ENCODE measurements around the gene ARRDC1. TPM values are rescaled to one million over a fixed set of nuclear protein-coding genes. Genes with fewer than 3 reads are reported as not detected.

Gene ARRDC1
- total RNA-seq, 1 donor from 2014 or later = 110 TPM

DNA sequence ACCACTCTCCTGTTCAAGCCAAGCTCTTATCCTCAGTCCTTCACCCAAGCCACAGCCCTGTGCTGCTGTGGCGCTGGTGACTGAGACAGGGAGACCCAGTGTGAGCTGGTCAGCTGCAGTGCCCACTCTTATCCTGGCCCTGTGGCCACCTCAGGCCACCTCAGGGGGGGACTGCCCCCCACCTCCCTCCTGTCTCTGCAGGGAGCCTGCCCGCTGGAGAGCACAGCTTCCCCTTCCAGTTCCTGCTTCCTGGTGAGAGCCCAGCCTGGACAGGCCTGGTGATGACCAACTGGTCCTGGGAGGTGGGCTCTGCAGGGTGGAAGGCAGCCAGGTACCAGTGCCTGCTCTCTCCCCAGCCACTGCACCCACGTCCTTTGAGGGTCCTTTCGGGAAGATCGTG is 7.8 kb downstream of the ARRDC1 start:
- Histone ChIP-seq H3K27me3 (ENCODE audit: control insufficient read depth, insufficient read depth, low read length) (no peaks in the 10 kb centered on the region), H3K4me3 (ENCODE audit: low read depth, low read length) (no peak overlapping the region), H3K36me3 (ENCODE audit: control insufficient read depth, insufficient read depth, low read length) (peaks cover 3% of the 10 kb centered on the region)
- DNase-seq (ENCODE audit: low read depth) = no peak
- TF ChIP-seq, protein P1, sequence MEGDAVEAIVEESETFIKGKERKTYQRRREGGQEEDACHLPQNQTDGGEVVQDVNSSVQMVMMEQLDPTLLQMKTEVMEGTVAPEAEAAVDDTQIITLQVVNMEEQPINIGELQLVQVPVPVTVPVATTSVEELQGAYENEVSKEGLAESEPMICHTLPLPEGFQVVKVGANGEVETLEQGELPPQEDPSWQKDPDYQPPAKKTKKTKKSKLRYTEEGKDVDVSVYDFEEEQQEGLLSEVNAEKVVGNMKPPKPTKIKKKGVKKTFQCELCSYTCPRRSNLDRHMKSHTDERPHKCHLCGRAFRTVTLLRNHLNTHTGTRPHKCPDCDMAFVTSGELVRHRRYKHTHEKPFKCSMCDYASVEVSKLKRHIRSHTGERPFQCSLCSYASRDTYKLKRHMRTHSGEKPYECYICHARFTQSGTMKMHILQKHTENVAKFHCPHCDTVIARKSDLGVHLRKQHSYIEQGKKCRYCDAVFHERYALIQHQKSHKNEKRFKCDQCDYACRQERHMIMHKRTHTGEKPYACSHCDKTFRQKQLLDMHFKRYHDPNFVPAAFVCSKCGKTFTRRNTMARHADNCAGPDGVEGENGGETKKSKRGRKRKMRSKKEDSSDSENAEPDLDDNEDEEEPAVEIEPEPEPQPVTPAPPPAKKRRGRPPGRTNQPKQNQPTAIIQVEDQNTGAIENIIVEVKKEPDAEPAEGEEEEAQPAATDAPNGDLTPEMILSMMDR (IDR thresholded peaks at IDR 0.05; ENCODE audit: insufficient read depth, low read length, poor library complexity, severe bottlenecking) = no peak

DNA sequence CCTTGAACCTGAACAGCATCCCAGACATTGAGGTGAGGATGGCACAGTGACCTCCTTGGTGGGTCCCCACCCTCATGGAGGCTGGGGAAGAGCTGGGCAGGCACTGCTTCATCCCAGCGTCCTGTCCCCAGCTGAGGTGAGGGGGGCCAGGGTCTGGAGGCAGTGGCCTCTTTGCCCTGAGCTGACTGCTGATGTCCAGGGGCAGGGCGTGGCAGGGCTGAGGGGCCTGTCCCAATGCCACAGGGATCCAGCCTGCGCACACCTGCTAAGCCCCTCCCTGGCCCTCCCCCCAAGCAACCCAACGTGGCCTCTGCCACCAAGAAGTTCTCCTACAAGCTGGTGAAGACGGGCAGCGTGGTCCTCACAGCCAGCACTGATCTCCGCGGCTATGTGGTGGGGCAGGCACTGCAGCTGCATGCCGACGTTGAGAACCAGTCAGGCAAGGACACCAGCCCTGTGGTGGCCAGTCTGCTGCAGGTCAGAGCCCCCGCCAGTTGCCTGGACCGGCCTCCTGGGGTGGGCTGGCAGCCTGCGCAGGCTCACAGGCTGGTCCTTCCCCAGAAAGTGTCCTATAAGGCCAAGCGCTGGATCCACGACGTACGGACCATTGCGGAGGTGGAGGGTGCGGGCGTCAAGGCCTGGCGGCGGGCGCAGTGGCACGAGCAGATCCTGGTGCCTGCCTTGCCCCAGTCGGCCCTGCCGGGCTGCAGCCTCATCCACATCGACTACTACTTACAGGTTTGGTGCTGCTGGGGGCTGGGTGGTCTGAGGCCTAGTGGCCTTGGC is 8.4 kb downstream of the ARRDC1 start:
- DNase-seq (ENCODE audit: low read depth) = no peak
- Histone ChIP-seq H3K27me3 (ENCODE audit: control insufficient read depth, insufficient read depth, low read length) (no peaks in the 10 kb centered on the region), H3K4me3 (ENCODE audit: low read depth, low read length) (no peak overlapping the region), H3K36me3 (ENCODE audit: control insufficient read depth, insufficient read depth, low read length) (peaks cover 3% of the 10 kb centered on the region)
- TF ChIP-seq, protein P1 (IDR thresholded peaks at IDR 0.05; ENCODE audit: insufficient read depth, low read length, poor library complexity, severe bottlenecking) = no peak

DNA sequence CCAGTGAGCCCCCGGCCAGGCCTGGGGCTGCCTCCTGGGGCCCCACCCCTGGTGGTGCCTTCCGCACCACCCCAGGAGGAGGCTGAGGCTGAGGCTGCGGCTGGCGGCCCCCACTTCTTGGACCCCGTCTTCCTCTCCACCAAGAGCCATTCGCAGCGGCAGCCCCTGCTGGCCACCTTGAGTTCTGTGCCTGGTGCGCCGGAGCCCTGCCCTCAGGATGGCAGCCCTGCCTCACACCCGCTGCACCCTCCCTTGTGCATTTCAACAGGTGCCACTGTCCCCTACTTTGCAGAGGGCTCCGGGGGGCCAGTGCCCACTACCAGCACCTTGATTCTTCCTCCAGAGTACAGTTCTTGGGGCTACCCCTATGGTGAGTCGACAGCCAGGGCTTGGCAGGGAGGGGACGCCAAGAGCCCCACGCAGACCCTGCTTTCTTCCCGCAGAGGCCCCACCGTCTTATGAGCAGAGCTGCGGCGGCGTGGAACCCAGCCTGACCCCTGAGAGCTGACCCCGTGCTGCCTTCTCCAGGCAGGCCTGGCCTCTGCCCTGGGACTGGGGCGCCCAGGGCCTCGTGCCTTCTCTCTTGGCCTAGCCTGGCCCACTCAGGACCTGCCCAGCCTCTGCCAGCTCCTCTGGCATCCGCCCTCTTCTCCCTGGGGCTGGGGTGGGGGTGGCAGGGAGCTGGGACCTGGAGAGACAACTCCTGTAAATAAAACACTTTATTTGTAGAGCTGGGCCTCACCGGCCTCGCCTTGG is 9.3 kb downstream of the ARRDC1 start:
- Histone ChIP-seq H3K4me3 (ENCODE audit: low read depth, low read length) (no peak overlapping the region), H3K36me3 (ENCODE audit: control insufficient read depth, insufficient read depth, low read length) (peaks cover 3% of the 10 kb centered on the region), H3K27me3 (ENCODE audit: control insufficient read depth, insufficient read depth, low read length) (no peaks in the 10 kb centered on the region)
- no peak for DNase-seq (ENCODE audit: low read depth)
- TF ChIP-seq, protein P1 (IDR thresholded peaks at IDR 0.05; ENCODE audit: insufficient read depth, low read length, poor library complexity, severe bottlenecking) = no peak

DNA sequence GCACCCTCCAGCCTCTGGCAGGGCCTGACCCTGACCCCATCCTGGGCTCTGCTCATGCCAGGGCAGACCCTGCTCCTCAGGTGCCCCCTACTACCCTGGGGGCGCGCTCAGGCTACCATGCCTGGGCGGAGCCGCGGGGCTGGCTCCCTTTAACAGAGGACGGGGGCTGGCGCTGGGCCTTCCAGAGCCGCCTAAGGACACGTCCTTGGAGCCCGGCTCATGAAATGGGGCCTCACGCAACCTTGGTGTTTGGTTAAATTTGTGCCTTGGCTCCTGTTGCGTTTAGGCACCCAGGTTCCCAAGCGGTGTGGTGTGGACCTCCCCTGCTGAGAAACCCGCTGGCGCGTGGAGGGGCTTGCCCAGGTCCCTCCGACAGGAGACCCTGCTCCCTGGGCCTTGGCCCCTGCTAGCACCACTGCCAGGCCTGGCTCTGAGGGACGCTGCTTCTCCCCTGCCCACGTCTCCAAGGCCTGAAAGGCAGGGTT is 9.9 kb downstream of the ARRDC1 start:
- Histone ChIP-seq H3K27me3 (ENCODE audit: control insufficient read depth, insufficient read depth, low read length) (no peaks in the 10 kb centered on the region), H3K4me3 (ENCODE audit: low read depth, low read length) (no peak overlapping the region), H3K36me3 (ENCODE audit: control insufficient read depth, insufficient read depth, low read length) (peaks cover 3% of the 10 kb centered on the region)
- TF ChIP-seq, protein P1 (IDR thresholded peaks at IDR 0.05; ENCODE audit: insufficient read depth, low read length, poor library complexity, severe bottlenecking) = no peak
- DNase-seq (ENCODE audit: low read depth) = no peak

DNA sequence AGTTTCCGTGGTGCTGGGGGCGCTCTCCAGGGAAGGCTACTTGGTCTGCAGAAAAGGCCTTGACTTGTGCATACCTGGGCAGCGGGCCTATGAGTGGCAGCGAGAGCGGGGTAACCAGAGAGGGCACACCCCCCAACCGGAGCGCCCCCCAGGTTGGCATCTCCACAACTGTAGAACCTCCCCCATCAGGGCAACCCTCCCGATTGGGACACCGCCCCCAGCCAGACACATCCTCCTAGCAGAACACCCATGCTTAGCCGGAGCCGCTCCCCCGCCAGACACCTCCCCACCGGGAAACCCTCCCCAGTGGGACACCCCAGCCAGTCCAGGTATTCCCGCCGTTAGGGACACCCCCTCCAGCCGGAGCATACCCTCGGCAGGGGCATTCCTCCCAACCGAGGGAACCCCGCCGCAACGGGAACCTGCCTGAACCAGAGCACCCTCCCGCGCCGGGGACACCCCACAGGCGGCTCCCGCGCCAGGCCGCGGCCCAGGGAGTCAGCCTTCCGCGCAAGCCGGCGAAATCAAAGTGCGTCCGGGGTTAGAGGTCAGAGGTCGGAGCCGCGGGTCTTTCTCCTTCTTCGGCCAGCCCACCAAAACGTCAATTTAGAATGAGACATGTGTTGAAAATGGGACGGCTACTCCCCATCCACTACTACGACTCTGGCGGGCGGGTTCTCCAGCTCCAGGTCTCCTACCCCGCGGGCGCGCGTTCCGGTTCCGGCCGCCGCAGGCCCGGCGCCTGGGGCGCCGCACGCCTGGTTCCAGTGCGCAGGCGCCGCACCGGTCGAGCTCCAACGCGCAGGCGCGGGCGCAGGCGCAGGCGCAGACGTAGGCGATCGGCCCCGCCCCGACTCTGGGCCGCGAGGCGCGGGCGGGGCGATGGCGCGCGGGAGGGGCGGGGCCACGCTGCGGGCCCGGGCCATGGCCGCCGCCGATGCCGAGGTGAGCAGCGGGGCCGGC is 12.9 kb downstream of the ARRDC1 start, which contains the start of gene EHMT1:
TSS of gene EHMT1 (plus strand) at position 901 of the 963 bp plus-strand sequence. CDS start at position 925, 24 bp downstream.
- no peaks in the 10 kb centered on the region for H3K27me3 ChIP-seq (ENCODE audit: control insufficient read depth, insufficient read depth, low read length)
- TF ChIP-seq, protein P1 (IDR thresholded peaks at IDR 0.05; ENCODE audit: insufficient read depth, low read length, poor library complexity, severe bottlenecking) = peak; percentile 25
- no peak for DNase-seq (ENCODE audit: low read depth)
- peaks cover 1% of the 10 kb centered on the region for H3K36me3 ChIP-seq (ENCODE audit: control insufficient read depth, insufficient read depth, low read length)
- peak within 1 kb of the TSS; percentile 96 for H3K4me3 ChIP-seq (ENCODE audit: low read depth, low read length)
